Upper lobe of left lung (tissue), 4 donors: ENCODE results near the gene WDR81.

Experiments used
- CTCF ChIP-seq, 6 experiments: fragments of 450-650 bp in 4 of 6; fragments of 200-600 bp in 2 of 6; sonication (generic) in 2 of 6; IDR thresholded peaks; one replicate each; pipeline ENCODE4 v1.5.1; 2016 to 2019; ENCODE audit warnings: antibody characterized with exemption in 6 of 6
- EP300 ChIP-seq, 4 donors: sonication (generic); formaldehyde crosslinking; IDR thresholded peaks; one replicate each; pipeline ENCODE4 v1.5.1; 2017; ENCODE audit warnings: antibody characterized with exemption in 4 of 4, control low read depth in 2 of 4

GRCh38 chr17:1776328-1776727, 51.8 kb downstream of the WDR81 start:
- TF ChIP-seq CTCF (IDR thresholded peaks at IDR 0.05), result no peak
- TF ChIP-seq EP300 (IDR thresholded peaks at IDR 0.05), result no peak
